Fibroblast of mammary gland (primary cell): ENCODE measurements around the gene CCDC187.

ENCODE experiments used
- DNase-seq: peaks from one replicate; pipeline ENCODE4 v3.0.0-alpha.2; 2010; ENCODE audit warnings: low read depth
- H3K4me3 ChIP-seq: 2 replicates; pipeline ENCODE4 v1.5.1; 2011; ENCODE audit warnings: low read depth, mild to moderate bottlenecking, low read length, moderate library complexity; ENCODE audit not compliant: control insufficient read depth
- TF ChIP-seq, protein P1 (sequence below): conservative IDR thresholded peaks from 2 replicates; pipeline ENCODE4 v1.5.1; 2011; ENCODE audit warnings: low read depth, low read length, inconsistent platforms; ENCODE audit not compliant: control insufficient read depth, insufficient read depth

The CCDC187 gene

DNA sequence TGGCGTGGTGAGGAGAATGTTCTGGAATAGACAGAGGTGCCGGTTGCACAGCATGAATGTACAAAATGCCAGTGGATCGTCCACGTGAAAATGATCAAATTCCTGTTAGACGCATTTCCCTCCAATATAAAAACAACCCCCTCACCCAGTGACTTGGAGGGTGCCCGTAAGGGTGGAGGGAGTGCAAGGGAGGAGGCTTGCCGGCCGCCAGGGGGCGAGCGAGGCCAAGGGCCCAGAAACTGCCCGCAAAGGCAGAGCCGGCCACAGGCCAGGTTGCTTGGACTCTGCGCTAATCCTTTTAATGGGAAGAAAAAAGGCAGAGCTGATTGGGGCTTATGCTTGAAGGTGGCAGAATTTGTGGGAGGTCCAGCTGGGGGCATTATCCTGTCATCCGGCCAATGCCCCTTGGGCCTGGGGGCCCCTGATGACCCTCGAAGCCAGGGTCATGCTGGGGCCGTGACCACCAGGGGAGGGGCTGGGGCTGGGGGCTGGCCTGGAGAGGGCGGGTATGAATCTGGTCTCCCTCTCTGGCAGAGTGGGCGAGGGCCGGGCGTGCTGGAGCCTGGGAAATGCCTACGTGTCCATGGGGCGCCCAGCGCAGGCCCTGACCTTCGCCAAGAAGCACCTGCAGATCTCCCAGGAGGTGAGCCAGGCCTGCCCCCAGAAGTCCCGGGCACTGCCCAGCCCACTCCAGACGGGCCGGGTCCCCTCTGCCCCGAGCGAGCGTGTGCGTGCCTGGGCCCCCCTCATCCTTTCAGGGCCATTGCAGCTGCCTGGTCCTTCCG, 35.5 kb upstream of the CCDC187 start:
- DNase-seq, result peak; percentile 55
- TF ChIP-seq, protein P1, sequence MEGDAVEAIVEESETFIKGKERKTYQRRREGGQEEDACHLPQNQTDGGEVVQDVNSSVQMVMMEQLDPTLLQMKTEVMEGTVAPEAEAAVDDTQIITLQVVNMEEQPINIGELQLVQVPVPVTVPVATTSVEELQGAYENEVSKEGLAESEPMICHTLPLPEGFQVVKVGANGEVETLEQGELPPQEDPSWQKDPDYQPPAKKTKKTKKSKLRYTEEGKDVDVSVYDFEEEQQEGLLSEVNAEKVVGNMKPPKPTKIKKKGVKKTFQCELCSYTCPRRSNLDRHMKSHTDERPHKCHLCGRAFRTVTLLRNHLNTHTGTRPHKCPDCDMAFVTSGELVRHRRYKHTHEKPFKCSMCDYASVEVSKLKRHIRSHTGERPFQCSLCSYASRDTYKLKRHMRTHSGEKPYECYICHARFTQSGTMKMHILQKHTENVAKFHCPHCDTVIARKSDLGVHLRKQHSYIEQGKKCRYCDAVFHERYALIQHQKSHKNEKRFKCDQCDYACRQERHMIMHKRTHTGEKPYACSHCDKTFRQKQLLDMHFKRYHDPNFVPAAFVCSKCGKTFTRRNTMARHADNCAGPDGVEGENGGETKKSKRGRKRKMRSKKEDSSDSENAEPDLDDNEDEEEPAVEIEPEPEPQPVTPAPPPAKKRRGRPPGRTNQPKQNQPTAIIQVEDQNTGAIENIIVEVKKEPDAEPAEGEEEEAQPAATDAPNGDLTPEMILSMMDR, result peak; percentile 69
- H3K4me3 ChIP-seq, result no peak overlapping the region

DNA sequence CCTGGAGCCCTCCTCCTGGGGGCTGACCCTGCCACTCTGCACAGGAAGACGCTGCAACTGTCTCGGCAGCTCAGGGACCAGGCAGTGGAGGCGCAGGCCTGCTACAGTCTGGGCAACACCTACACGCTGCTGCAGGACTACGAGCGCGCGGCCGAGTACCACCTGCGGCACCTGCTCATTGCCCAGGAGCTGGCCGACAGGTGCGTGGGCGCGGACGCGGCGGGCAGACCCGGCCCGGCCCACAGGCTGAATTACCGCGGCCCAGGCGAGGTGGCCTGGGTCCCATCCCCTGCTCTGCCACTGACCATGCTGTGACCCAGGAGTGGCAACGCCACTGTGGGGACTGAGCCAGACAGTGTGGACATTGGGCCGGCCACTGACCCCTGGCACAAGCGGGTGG, 34.6 kb upstream of the CCDC187 start:
- no peak overlapping the region for H3K4me3 ChIP-seq
- DNase-seq, result no peak
- TF ChIP-seq, protein P1, result no peak

DNA sequence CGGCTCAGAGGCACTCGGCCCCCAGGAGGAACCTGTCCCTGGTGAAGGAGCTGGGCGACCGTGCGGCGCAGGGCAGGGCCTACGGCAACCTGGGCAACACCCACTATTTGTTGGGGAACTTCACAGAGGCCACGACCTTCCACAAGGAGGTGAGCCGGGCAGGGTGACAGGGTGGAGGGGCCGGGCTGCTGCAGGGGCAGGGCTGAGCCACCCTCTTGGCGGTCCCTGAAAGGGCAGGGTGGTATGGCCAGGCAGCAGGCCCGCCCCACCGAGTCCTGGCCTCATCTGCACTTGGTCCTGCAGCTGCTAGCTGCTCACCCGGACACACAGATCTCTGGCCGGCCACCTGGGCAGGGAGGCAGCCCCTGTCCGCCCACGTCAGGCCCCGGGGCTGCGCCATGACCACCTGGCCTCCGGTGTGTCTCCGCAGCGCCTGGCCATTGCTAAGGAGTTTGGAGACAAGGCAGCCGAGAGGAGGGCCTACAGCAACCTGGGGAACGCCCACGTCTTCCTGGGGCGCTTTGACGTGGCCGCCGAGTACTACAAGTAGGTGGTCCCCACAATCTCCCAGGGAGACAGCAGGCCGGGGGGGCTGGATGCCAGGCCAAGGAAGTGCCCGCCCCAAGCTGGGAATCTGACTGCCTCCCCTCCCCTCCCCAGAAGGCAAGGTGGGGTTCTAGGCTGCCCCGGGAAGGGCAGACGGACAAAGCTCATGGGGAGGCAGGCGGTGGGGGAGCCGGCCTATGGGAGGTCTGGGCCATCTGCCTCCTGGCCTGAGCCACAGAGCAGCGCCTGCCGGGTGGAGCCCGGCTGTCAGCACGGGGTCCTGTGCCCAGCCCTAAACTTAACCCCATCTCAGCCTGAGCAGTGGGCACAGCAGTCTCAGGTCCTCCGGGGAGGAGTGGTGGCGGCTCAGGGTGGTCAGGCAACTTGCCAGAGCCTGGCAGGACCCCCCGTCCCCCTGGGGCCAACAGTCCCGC, 33.8 kb upstream of the CCDC187 start:
- H3K4me3 ChIP-seq, result no peak overlapping the region
- TF ChIP-seq, protein P1, result no peak
- DNase-seq, result no peak

DNA sequence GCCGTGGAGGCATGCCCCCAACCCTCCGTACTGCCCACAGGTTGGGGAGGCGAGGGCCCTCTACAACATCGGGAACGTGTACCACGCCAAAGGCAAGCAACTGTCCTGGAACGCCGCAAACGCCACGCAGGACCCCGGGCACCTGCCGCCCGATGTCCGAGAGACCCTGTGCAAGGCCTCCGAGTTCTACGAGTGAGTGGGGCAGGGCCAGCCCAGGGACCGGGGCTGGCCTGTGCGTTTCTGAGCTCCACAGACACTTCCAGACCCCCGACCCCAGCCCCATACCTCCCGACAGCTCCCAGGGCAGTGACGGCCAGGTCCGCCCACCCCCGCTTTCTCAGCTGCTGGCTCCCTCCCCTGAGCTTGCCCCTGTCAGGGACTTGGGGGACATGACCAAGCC, 33.0 kb upstream of the CCDC187 start:
- no peak overlapping the region for H3K4me3 ChIP-seq
- TF ChIP-seq, protein P1, result no peak
- no peak for DNase-seq

DNA sequence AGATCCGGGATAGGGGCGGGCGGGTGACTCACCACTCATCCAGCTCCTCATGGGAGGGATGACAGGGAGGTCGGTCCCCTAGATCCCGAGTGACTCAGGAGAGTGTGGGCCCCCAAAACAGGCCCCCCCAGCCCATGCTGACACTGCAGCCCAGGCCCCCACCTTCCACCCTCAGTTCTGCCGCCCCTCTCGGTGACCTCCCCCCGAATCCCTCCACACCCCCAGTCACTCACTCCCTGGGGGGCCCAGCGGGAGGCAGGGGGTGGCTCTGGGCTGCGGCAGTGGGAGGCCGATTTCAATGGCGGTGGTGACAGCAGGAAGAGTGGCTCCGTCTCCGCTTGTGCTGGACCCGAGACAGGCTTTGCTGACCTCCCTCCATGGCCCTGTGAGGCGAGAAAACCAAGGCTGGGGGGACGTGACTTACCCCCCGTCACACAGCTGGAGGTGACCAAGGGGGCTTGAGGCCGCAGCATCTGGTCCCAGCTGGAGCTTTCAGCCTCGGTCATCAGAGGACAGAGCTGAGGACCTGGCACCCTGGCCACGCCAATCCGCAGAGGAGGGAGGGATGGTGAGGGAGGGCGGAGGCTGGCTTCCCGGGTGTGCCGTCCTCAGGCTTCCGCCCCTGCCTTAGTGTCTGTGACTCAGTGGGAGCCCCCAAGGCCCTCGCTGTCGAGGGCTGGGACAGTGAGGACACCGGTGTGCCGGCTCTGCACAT, 32.4 kb upstream of the CCDC187 start:
- peak; percentile 47 for DNase-seq
- TF ChIP-seq, protein P1, result no peak
- H3K4me3 ChIP-seq, result no peak overlapping the region
